GM12873 (cell line): ENCODE results near the gene RASA3.

Experiments used
- TF ChIP-seq, protein P1 (sequence below): IDR thresholded peaks from 2 replicates; pipeline ENCODE4 v1.5.1; 2012; ENCODE audit warnings: low read depth, mild to moderate bottlenecking, moderate library complexity, low read length, control low read depth; ENCODE audit not compliant: insufficient read depth; ENCODE audit errors: missing control alignments

The RASA3 gene

GRCh38 chr13:113941571-113942191 lies 190.7 kb downstream of the RASA3 start:
- TF ChIP-seq, protein P1, sequence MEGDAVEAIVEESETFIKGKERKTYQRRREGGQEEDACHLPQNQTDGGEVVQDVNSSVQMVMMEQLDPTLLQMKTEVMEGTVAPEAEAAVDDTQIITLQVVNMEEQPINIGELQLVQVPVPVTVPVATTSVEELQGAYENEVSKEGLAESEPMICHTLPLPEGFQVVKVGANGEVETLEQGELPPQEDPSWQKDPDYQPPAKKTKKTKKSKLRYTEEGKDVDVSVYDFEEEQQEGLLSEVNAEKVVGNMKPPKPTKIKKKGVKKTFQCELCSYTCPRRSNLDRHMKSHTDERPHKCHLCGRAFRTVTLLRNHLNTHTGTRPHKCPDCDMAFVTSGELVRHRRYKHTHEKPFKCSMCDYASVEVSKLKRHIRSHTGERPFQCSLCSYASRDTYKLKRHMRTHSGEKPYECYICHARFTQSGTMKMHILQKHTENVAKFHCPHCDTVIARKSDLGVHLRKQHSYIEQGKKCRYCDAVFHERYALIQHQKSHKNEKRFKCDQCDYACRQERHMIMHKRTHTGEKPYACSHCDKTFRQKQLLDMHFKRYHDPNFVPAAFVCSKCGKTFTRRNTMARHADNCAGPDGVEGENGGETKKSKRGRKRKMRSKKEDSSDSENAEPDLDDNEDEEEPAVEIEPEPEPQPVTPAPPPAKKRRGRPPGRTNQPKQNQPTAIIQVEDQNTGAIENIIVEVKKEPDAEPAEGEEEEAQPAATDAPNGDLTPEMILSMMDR = no peak

DNA sequence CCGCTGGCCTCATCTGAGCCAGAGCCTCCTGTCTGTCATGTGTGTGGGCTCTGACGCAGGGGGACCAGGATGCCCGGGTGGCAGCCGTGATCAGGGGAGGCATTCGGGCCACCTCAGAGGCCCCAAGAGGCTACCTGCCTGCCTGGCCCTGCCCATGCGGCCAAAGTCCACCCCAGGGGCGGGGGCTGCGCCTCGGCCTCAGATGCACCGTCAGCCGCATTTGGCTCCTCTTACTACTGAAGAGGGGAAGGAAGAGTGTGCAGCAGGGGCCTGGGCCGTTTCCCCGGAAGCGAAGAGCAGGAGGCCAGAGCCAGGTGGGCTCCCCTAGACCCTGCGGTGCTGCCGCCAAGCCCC lies 192.5 kb downstream of the RASA3 start:
- TF ChIP-seq, protein P1 = no peak

- TF ChIP-seq, protein P1 = no peak
Observed at GRCh38 chr13:113939129-113939943, 193.1 kb downstream of the RASA3 start.

- TF ChIP-seq, protein P1 = no peak
Observed at GRCh38 chr13:113938716-113939115, 193.7 kb downstream of the RASA3 start.

DNA sequence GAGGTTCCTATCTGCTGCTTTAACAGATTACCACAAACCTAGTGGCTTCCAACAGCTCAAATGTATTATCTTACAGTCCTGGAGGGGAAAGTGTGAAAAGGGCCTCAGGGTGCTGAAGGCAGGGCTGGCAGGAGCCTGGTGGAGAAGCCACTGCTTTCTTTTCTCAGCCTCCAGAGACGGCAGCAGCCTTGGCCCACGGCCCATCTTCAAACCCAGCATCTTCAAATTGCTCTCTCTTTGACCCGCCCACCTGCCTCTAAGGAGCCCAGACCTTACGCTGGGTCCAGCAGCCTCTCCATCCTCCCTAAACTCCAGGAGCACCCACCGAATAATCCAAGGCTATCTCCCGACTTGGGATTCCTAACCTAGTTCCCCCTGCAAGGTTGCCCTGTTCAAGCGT lies 194.2 kb downstream of the RASA3 start:
- TF ChIP-seq, protein P1 = no peak

GRCh38 chr13:113937527-113938180 lies 194.8 kb downstream of the RASA3 start:
- TF ChIP-seq, protein P1 = no peak

GRCh38 chr13:113937073-113937472 lies 195.3 kb downstream of the RASA3 start:
- TF ChIP-seq, protein P1 = no peak
